Kidney (tissue), 14 donors: ENCODE results near the gene FCRL2. TPM values are rescaled to one million over a fixed set of nuclear protein-coding genes. Genes with fewer than 3 reads are reported as not detected.

Experiments
- DNase-seq, 5 donors: peaks; one replicate each; pipeline ENCODE4 v3.0.0-alpha.2; 2013 to 2020
- FAIRE-seq: peaks from 2 replicates; lab custom pipeline; 2012; peaks lifted over from hg19 to GRCh38; lab: Jason Lieb, UNC
- H3K27ac ChIP-seq, 2 donors: one replicate each; pipeline ENCODE4 v1.7.0; 2013; ENCODE audit warnings: low read depth in 2 of 2, low read length in 2 of 2, inconsistent platforms in 1 of 2
- H3K27me3 ChIP-seq: one replicate; pipeline ENCODE4 v1.7.1; 2013; ENCODE audit warnings: low read length, inconsistent platforms; ENCODE audit not compliant: control insufficient read depth, insufficient read depth
- H3K36me3 ChIP-seq, 3 donors: one replicate each; pipeline versions ENCODE4 v1.7.0 to v1.7.1; 2013; ENCODE audit warnings: low read length in 3 of 3, control low read depth in 1 of 3, inconsistent platforms in 1 of 3; ENCODE audit not compliant: insufficient read depth in 3 of 3, control insufficient read depth in 2 of 3
- H3K4me1 ChIP-seq, 3 donors: one replicate each; pipeline versions ENCODE4 v1.7.0 to v1.7.1; 2013; ENCODE audit warnings: low read length in 3 of 3, inconsistent platforms in 1 of 3, low read depth in 1 of 3; ENCODE audit not compliant: control insufficient read depth in 2 of 3, insufficient read depth in 2 of 3
- H3K4me3 ChIP-seq, 3 donors: one replicate each; pipeline versions ENCODE4 v1.7.0 to v1.8.1; 2013; ENCODE audit warnings: low read length in 3 of 3, control low read depth in 1 of 3, inconsistent platforms in 1 of 3
- H3K9ac ChIP-seq, 3 donors: one replicate each; pipeline versions ENCODE4 v1.7.0 to v1.7.1; 2013; ENCODE audit warnings: low read length in 3 of 3, control low read depth in 1 of 3, inconsistent platforms in 1 of 3
- H3K9me3 ChIP-seq, 3 donors: one replicate each; pipeline versions ENCODE4 v1.7.0 to v1.7.1; 2013; ENCODE audit warnings: low read length in 3 of 3, control low read depth in 1 of 3, inconsistent platforms in 1 of 3; ENCODE audit not compliant: control insufficient read depth in 2 of 3, insufficient read depth in 1 of 3
- CTCF ChIP-seq: IDR thresholded peaks from 3 replicates; pipeline ENCODE4 v1.5.1; 2012; ENCODE audit warnings: mild to moderate bottlenecking, moderate library complexity, borderline replicate concordance; ENCODE audit not compliant: insufficient read depth; ENCODE audit errors: extremely low read depth
- intact Hi-C: fragments of 100-400 bp; cut with DNase I; formaldehyde crosslinking; loops from one replicate; pipeline ENCODE4 v1.11.1; 2022
- polyA plus RNA-seq: library from polyadenylated mRNA; stranded (reverse); fragments of 350-450 nt; fragmentation: Illumina TruSeq; extraction: RNeasy Lipid Tissue Mini Kit (QIAGEN cat#74804); gene quantifications from one replicate; pipeline ENCODE4 v1.2.3, GENCODE V29; 2014; ENCODE audit warnings: low read depth, low replicate concordance; ENCODE audit not compliant: insufficient read depth
- total RNA-seq: library from RNA; stranded (reverse); fragmentation: NEBNext Ultra II Directional; extraction: Animal tissue kit (Norgen Biotek cat#: 25700); gene quantifications from one replicate; pipeline ENCODE4 v1.2.1, GENCODE V29; 2021
- donor health status: control.
- donor health status: control.
- donor health status: control.
- donor health status: control.
- donor health status: control.
- donor health status: DM: yes; HTN: yes; CAD: no.
- donor health status: Normal renal cell carcinoma (clear cell type).

FCRL2 gene
- total and polyA plus RNA-seq, 2 donors from 2014 or later, result 2.5 TPM; not detected in 1

- no peak for TF ChIP-seq CTCF
- H3K27me3 ChIP-seq, result no peaks in the 10 kb centered on the region
- H3K9ac ChIP-seq, result no peak overlapping the region
- H3K27ac ChIP-seq, result no peak overlapping the region
- H3K4me1 ChIP-seq, result no peaks in the 10 kb centered on the region
- no peaks in the 10 kb centered on the region for H3K36me3 ChIP-seq
- H3K9me3 ChIP-seq, result no peaks in the 10 kb centered on the region
- DNase-seq (no peak), FAIRE-seq (no peak)
- H3K4me3 ChIP-seq, result no peak overlapping the region
- intact Hi-C loops, result no loop called here
Measured at GRCh38 chr1:157702308-157702825, 74.6 kb downstream of the FCRL2 start.

GRCh38 chr1:157700732-157701131, 76.2 kb downstream of the FCRL2 start, which contains the start of gene FCRL3:
Gene FCRL3 (minus strand): TSS chr1:157700769. CDS start chr1:157700489, 280 bp downstream.
- FAIRE-seq, result no peak
- intact Hi-C loops, result no loop called here
- Histone ChIP-seq H3K27ac (no peak within 1 kb of the TSS), H3K27me3 (no peaks in the 10 kb centered on the region), H3K36me3 (no peaks in the 10 kb centered on the region), H3K9me3 (no peaks in the 10 kb centered on the region), H3K4me1 (no peaks in the 10 kb centered on the region), H3K9ac (no peak within 1 kb of the TSS), H3K4me3 (no peak within 1 kb of the TSS)
- DNase-seq, result no peak
- no peak for TF ChIP-seq CTCF

GRCh38 chr1:157700305-157700704, 76.6 kb downstream of the FCRL2 start:
- DNase-seq (no peak), FAIRE-seq (no peak)
- Histone ChIP-seq H3K9ac (no peak overlapping the region), H3K4me3 (no peak overlapping the region), H3K36me3 (no peaks in the 10 kb centered on the region), H3K27ac (no peak overlapping the region), H3K27me3 (no peaks in the 10 kb centered on the region), H3K4me1 (no peaks in the 10 kb centered on the region), H3K9me3 (no peaks in the 10 kb centered on the region)
- intact Hi-C loops, result no loop called here
- TF ChIP-seq CTCF, result no peak
